Rectal smooth muscle tissue (tissue), 1 donor: ENCODE measurements around the gene CLEC4C.

Source experiments
- H3K27ac ChIP-seq: one replicate; pipeline ENCODE4 v1.7.0; 2013; ENCODE audit warnings: low read depth, low read length, inconsistent platforms
- H3K27me3 ChIP-seq: one replicate; pipeline ENCODE4 v1.7.0; 2013; ENCODE audit warnings: low read length; ENCODE audit not compliant: control insufficient read depth, insufficient read depth
- H3K36me3 ChIP-seq: one replicate; pipeline ENCODE4 v1.7.0; 2013; ENCODE audit warnings: low read length; ENCODE audit not compliant: control insufficient read depth, insufficient read depth
- H3K4me1 ChIP-seq: one replicate; pipeline ENCODE4 v1.7.0; 2013; ENCODE audit warnings: low read length; ENCODE audit not compliant: control insufficient read depth, insufficient read depth
- H3K4me3 ChIP-seq: one replicate; pipeline ENCODE4 v1.7.0; 2013; ENCODE audit warnings: low read length
- H3K9ac ChIP-seq: one replicate; pipeline ENCODE4 v1.7.0; 2013; ENCODE audit warnings: low read length

The CLEC4C gene

DNA sequence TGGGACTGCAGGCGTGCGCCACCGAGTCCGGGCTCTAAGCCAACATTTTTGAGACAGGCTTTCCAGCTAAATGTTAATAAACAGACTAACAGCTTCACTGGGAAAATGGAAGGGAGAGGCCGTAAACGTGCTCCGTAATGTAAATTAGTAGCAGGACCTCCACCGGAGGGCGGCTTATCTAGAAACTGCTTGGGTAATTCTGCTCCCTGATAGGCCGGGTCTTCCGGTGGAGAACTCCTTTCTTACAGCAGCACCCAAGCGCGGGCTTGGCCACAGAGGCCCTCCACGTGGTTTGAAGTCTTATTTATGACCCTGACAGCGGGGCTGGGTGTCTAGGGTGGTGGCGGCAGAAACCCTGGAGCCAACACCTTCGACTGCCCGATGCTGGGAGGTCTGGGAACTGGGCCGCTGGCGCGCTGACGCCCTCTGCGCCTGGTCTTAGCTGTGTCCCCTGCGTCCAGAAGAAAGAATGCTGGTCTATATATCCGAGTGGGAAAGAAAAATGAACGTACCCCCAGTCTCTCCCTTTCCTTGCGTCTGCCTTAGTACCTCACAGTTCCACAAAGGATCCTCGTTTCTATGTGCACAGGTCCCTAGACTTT lies 34.2 kb downstream of the CLEC4C start:
- H3K9ac ChIP-seq: no peak overlapping the region
- no peak overlapping the region for H3K27ac ChIP-seq
- no peak overlapping the region for H3K4me3 ChIP-seq
- no peaks in the 10 kb centered on the region for H3K27me3 ChIP-seq
- H3K4me1 ChIP-seq: no peaks in the 10 kb centered on the region
- H3K36me3 ChIP-seq: no peaks in the 10 kb centered on the region

DNA sequence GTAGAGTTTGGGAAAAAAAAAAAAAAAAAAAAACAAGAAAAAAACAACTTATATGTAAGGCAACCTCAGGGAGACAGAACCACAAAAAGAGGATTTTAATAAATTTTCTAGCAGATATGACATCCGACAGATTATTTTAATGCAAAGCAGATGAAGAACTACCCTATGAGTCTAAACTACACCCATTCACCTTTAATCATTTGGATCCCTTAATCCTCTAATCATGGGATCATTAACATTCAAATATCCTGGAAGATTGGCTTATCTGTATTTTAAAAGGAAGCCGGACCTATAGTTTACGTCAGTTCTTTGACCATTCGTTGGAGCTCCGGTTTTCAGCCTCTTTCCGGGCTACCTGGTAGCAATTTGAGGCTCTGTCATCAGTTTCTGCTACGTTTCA lies 36.0 kb downstream of the CLEC4C start, which contains the start of gene DPPA3:
DPPA3 (plus strand) TSS at position 301 of the 400 bp plus-strand sequence. CDS start 138 bp downstream, outside the sequence.
- H3K27ac ChIP-seq: no peak within 1 kb of the TSS
- no peak within 1 kb of the TSS for H3K4me3 ChIP-seq
- no peaks in the 10 kb centered on the region for H3K36me3 ChIP-seq
- no peaks in the 10 kb centered on the region for H3K4me1 ChIP-seq
- no peaks in the 10 kb centered on the region for H3K27me3 ChIP-seq
- H3K9ac ChIP-seq: no peak within 1 kb of the TSS

DNA sequence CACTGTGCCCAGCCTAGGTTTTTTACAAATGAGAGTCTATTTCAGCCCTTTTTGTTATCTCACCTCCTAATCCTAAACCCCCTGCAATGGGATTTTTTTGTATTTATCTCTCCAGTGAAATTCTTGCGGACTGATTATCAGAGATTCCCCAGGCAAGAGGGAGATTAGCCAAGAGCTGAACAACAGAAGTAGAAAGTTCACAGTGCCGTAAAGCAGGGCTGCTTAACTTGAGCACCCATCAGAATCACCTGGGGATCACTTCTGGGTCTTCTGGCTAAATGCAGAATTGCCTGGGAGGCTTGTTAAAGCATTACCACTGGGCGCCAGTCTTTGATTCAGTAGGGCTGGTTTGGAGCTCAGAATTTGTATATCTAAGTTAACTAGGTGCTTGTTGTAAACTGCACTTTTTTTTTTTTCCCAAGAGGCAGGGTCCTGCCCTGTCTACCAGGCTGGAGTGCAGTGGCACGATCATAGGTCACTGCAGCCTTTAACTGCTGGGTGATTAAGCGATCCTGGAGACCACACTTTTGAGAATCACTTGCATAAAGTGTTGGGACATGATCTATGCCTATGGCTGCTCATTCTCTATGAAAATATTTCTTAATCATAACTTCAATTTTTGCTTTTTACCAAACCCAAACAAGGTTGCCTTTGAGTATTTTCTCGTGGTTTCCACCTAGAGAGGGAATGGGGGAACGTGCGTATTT lies 37.1 kb downstream of the CLEC4C start:
- Histone ChIP-seq H3K36me3 (no peaks in the 10 kb centered on the region), H3K27me3 (no peaks in the 10 kb centered on the region), H3K4me1 (no peaks in the 10 kb centered on the region), H3K9ac (no peak overlapping the region), H3K27ac (no peak overlapping the region), H3K4me3 (no peak overlapping the region)

DNA sequence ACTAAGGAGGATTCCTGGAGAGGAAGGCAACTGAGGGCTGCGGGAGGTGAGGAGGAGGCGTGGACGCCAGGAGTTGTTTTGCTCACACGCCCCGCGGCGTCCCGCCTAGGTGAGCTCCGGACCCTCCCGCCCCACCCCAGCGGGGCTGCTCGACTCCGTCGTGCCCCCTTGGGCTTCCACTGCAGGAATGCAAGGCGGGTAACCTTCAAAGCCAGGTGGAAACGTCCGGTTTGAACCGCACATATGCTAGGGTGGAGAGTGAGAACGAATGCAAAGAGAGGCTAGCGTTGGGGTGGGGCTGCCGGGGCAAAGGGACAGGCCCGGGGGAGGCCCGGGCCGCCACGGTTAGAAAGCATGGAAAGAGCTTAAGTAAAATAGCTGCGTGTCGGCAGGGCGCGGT lies 41.3 kb downstream of the CLEC4C start:
- no peaks in the 10 kb centered on the region for H3K36me3 ChIP-seq
- H3K4me3 ChIP-seq: no peak overlapping the region
- H3K27ac ChIP-seq: no peak overlapping the region
- H3K4me1 ChIP-seq: no peaks in the 10 kb centered on the region
- no peak overlapping the region for H3K9ac ChIP-seq
- no peaks in the 10 kb centered on the region for H3K27me3 ChIP-seq

GRCh38 chr12:7695566-7696197 lies 51.5 kb downstream of the CLEC4C start, which contains the start of gene GDF3:
GDF3 (minus strand) TSS chr12:7695775; CDS start chr12:7695728, 47 bp downstream.
- Histone ChIP-seq H3K4me1 (no peaks in the 10 kb centered on the region), H3K4me3 (no peak within 1 kb of the TSS), H3K9ac (no peak within 1 kb of the TSS), H3K36me3 (no peaks in the 10 kb centered on the region), H3K27me3 (no peaks in the 10 kb centered on the region), H3K27ac (no peak within 1 kb of the TSS)

DNA sequence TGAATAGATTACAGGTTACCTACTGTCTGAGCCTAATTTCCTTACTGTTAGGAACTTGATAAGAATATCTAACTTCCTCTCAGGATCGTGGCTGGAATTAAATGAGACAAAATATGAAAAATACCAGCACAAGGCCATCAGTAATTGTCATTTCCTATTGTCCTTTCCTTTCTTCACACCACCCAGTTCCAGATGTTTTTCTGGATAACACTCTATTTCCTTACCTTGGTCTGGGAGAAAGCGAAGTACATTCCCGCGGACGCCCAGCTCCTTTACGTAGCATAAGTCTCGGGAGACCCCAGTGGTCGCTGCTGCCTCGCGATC lies 52.0 kb downstream of the CLEC4C start:
- no peaks in the 10 kb centered on the region for H3K27me3 ChIP-seq
- H3K36me3 ChIP-seq: no peaks in the 10 kb centered on the region
- no peak overlapping the region for H3K9ac ChIP-seq
- H3K4me3 ChIP-seq: no peak overlapping the region
- H3K27ac ChIP-seq: no peak overlapping the region
- H3K4me1 ChIP-seq: no peaks in the 10 kb centered on the region

DNA sequence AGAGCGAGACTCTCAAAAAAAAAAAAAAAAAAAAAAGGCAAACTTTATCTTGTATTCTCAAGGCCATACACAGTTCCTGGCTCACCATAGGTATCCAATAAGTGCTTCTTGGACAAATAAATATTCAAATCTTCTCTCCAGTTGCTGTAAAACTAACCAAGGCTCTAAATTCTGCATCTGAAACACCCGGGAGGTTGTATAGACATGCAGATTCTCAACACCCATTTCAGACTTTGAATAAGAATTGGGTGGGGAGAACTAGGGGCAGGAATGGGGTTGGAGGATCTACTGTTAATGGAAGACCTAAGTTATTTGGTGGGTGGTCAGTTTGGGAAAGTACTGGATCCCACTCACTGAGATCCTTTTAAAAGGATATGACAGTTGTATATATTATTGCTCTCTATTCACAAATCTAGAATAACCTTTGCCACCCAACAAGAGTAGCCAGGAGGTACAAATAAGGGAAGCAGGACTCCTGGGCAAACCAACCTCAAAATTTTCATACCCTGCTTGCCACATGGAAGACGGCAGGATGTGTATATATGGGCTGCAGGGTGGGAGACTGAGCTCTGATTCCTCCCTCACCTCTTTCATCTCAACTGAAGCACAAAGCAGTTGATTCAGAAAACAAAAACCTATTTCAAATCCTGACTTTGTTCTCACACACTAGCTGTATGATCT lies 52.5 kb downstream of the CLEC4C start:
- Histone ChIP-seq H3K4me3 (no peak overlapping the region), H3K9ac (no peak overlapping the region), H3K27me3 (no peaks in the 10 kb centered on the region), H3K36me3 (no peaks in the 10 kb centered on the region), H3K27ac (no peak overlapping the region), H3K4me1 (no peaks in the 10 kb centered on the region)

- H3K27ac ChIP-seq: no peak overlapping the region
- no peak overlapping the region for H3K4me3 ChIP-seq
- H3K27me3 ChIP-seq: no peaks in the 10 kb centered on the region
- H3K4me1 ChIP-seq: no peaks in the 10 kb centered on the region
- H3K9ac ChIP-seq: no peak overlapping the region
- H3K36me3 ChIP-seq: no peaks in the 10 kb centered on the region
Observed at GRCh38 chr12:7693793-7694192, 53.4 kb downstream of the CLEC4C start.

DNA sequence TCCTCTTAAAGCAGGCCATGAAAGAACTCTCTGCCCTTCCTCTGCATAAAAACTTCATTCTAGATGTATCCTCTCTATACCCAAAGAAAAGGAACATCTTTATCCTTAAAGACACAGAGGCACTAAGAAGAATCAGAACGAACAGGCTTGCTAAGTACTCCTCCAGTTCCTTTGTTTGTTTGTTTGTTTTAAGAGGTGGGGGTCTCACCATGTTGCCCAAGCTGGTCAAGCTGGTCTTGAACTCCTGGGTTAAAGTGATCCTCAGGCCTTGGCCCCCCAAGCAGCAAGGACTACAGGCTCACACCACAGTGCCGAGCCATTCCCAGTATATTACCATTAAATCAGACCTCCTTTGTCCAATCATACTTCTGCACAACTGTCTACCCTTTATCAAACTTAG lies 65.6 kb downstream of the CLEC4C start:
- H3K9ac ChIP-seq: no peak overlapping the region
- no peaks in the 10 kb centered on the region for H3K27me3 ChIP-seq
- H3K4me1 ChIP-seq: no peaks in the 10 kb centered on the region
- H3K4me3 ChIP-seq: no peak overlapping the region
- H3K36me3 ChIP-seq: no peaks in the 10 kb centered on the region
- H3K27ac ChIP-seq: no peak overlapping the region
